ENCODE data around the gene GLB1L3. TPM values are rescaled to one million over a fixed set of nuclear protein-coding genes. Genes with fewer than 3 reads are reported as not detected.

Gene GLB1L3
- total RNA-seq, 3 donors from 2014 or later (not counting 1 experiment from before 2014, with no cell fraction given) = 0.38 TPM; not detected in 2

- Histone ChIP-seq H3K4me1 (ENCODE audit: control insufficient read depth, insufficient read depth, low read length) (peaks cover 11% of the 10 kb centered on the region), H3K27ac (ENCODE audit: low read length) (no peak overlapping the region), H3K9me3 (ENCODE audit: control insufficient read depth, insufficient read depth, low read length) (no peaks in the 10 kb centered on the region), H3K36me3 (ENCODE audit: control insufficient read depth, insufficient read depth, low read length) (no peaks in the 10 kb centered on the region), H3K4me3 (ENCODE audit: low read length) (no peak overlapping the region), H3K27me3 (ENCODE audit: control insufficient read depth, insufficient read depth, low read length) (peaks cover 11% of the 10 kb centered on the region)
- no peak overlapping the region for H3K27ac Mint-ChIP-seq
- peaks cover 13 to 17% of the 10 kb centered on the region in 2 donors for H3K4me1 Mint-ChIP-seq
- no peaks in the 10 kb centered on the region for H3K9me3 Mint-ChIP-seq
- DNase-seq = peak in 1 of 2 donors; percentile 68
- no peaks in the 10 kb centered on the region for H3K36me3 Mint-ChIP-seq
- intact Hi-C loops (cut with micrococcal nuclease) = no loop called here
- peak in 2 of 3 donors; percentile 32 to 45 for ATAC-seq
- H3K27me3 Mint-ChIP-seq (ENCODE audit: low read depth in 2 of 2) = peaks cover 36 to 42% of the 10 kb centered on the region in 2 donors
- no peak for TF ChIP-seq CTCF (IDR thresholded peaks at IDR 0.05)
- peak overlapping the region; percentile 5 for H3K4me3 Mint-ChIP-seq
- 27% methylated on average over 5 of the region's 5 CpGs for WGBS (ENCODE audit: insufficient coverage)
Observed at GRCh38 chr11:134270250-134270714, 5.9 kb upstream of the GLB1L3 start.

- 100% methylated on average over 3 of the region's 4 CpGs for WGBS (ENCODE audit: insufficient coverage)
- H3K27me3 Mint-ChIP-seq (ENCODE audit: low read depth in 2 of 2) = peaks cover 46 to 51% of the 10 kb centered on the region in 2 donors
- no peak overlapping the region for H3K4me3 Mint-ChIP-seq
- DNase-seq (no peak), ATAC-seq (no peak)
- no peaks in the 10 kb centered on the region for H3K36me3 Mint-ChIP-seq
- TF ChIP-seq CTCF (IDR thresholded peaks at IDR 0.05) = no peak
- no peaks in the 10 kb centered on the region for H3K9me3 Mint-ChIP-seq
- intact Hi-C loops (cut with micrococcal nuclease) = no loop called here
- Histone ChIP-seq H3K9me3 (ENCODE audit: control insufficient read depth, insufficient read depth, low read length) (no peaks in the 10 kb centered on the region), H3K27ac (ENCODE audit: low read length) (no peak overlapping the region), H3K4me3 (ENCODE audit: low read length) (no peak overlapping the region), H3K27me3 (ENCODE audit: control insufficient read depth, insufficient read depth, low read length) (peaks cover 20% of the 10 kb centered on the region), H3K4me1 (ENCODE audit: control insufficient read depth, insufficient read depth, low read length) (peaks cover 25% of the 10 kb centered on the region), H3K36me3 (ENCODE audit: control insufficient read depth, insufficient read depth, low read length) (no peaks in the 10 kb centered on the region)
- peaks cover 23 to 26% of the 10 kb centered on the region in 2 donors for H3K4me1 Mint-ChIP-seq
- H3K27ac Mint-ChIP-seq = no peak overlapping the region
Observed at GRCh38 chr11:134271978-134272377, 4.2 kb upstream of the GLB1L3 start.

GRCh38 chr11:134272381-134273316, 3.5 kb upstream of the GLB1L3 start:
- Histone ChIP-seq H3K4me3 (ENCODE audit: low read length) (no peak overlapping the region), H3K27ac (ENCODE audit: low read length) (no peak overlapping the region), H3K4me1 (ENCODE audit: control insufficient read depth, insufficient read depth, low read length) (peaks cover 28% of the 10 kb centered on the region), H3K36me3 (ENCODE audit: control insufficient read depth, insufficient read depth, low read length) (no peaks in the 10 kb centered on the region), H3K27me3 (ENCODE audit: control insufficient read depth, insufficient read depth, low read length) (peaks cover 27% of the 10 kb centered on the region), H3K9me3 (ENCODE audit: control insufficient read depth, insufficient read depth, low read length) (no peaks in the 10 kb centered on the region)
- Mint-ChIP-seq H3K9me3 (no peaks in the 10 kb centered on the region), H3K36me3 (no peaks in the 10 kb centered on the region), H3K27ac (no peak overlapping the region), H3K4me3 (no peak overlapping the region), H3K27me3 (ENCODE audit: low read depth in 2 of 2) (peaks cover 52 to 58% of the 10 kb centered on the region in 2 donors), H3K4me1 (peaks cover 29 to 30% of the 10 kb centered on the region in 2 donors)
- ATAC-seq (no peak), DNase-seq (no peak)
- WGBS (ENCODE audit: insufficient coverage) = 50% methylated on average over 18 of the region's 18 CpGs
- intact Hi-C loops (cut with micrococcal nuclease) = no loop called here
- no peak for TF ChIP-seq CTCF (IDR thresholded peaks at IDR 0.05)
